Femur (tissue), 1 donor: ENCODE results near the gene CLDN1.
A peak's percentile ranks its signal among the peaks of the same experiment; 100 is the strongest.
"Not testable (repeated sequence)": the region's sequence is repeated elsewhere in the genome, so short reads cannot be mapped to it uniquely, and the experiment has no call there.

Experiments
- DNase-seq: peaks from one replicate; pipeline ENCODE4 v3.0.0-alpha.2; 2017

CLDN1 gene

GRCh38 chr3:190291994-190292584 is 30.2 kb downstream of the CLDN1 start:
- DNase-seq, result no peak

GRCh38 chr3:190289989-190290388 is 32.3 kb downstream of the CLDN1 start:
- no peak for DNase-seq

- DNase-seq, result no peak
These were observed 33.4 kb downstream of the CLDN1 start for GRCh38 chr3:190288836-190289235.

- DNase-seq, result no peak
These were observed 36.2 kb downstream of the CLDN1 start for GRCh38 chr3:190286014-190286413.

GRCh38 chr3:190281308-190282051 is 40.8 kb downstream of the CLDN1 start:
- no peak for DNase-seq

GRCh38 chr3:190279690-190280089 is 42.6 kb downstream of the CLDN1 start:
- no peak for DNase-seq

GRCh38 chr3:190272747-190273146 is 49.5 kb downstream of the CLDN1 start:
- DNase-seq, result no peak

GRCh38 chr3:190269101-190269500 is 53.1 kb downstream of the CLDN1 start:
- peak; percentile 28 for DNase-seq

GRCh38 chr3:190267464-190267863 is 54.8 kb downstream of the CLDN1 start:
- DNase-seq, result not testable (repeated sequence)

- no peak for DNase-seq
These were observed 55.3 kb downstream of the CLDN1 start for GRCh38 chr3:190266913-190267290.

GRCh38 chr3:190266265-190266912 is 55.9 kb downstream of the CLDN1 start:
- no peak for DNase-seq

- DNase-seq, result no peak
These were observed 56.5 kb downstream of the CLDN1 start for GRCh38 chr3:190265796-190266195.

- no peak for DNase-seq
These were observed 57.1 kb downstream of the CLDN1 start for GRCh38 chr3:190265126-190265525.

GRCh38 chr3:190261740-190262139 is 60.5 kb downstream of the CLDN1 start:
- no peak for DNase-seq

- no peak for DNase-seq
These were observed 61.2 kb downstream of the CLDN1 start for GRCh38 chr3:190261015-190261414.

- no peak for DNase-seq
These were observed 61.9 kb downstream of the CLDN1 start for GRCh38 chr3:190260301-190260700.

GRCh38 chr3:190258634-190259033 is 63.6 kb downstream of the CLDN1 start:
- peak; percentile 28 for DNase-seq
